Measurements from ENCODE around the gene TRABD2B. TPM values are rescaled to one million over a fixed set of nuclear protein-coding genes. Genes with fewer than 3 reads are reported as not detected.

Gene TRABD2B
- total and polyA plus RNA-seq, 2 of the 4 experiments (the other 2 are of a cell fraction), result not detected

DNA sequence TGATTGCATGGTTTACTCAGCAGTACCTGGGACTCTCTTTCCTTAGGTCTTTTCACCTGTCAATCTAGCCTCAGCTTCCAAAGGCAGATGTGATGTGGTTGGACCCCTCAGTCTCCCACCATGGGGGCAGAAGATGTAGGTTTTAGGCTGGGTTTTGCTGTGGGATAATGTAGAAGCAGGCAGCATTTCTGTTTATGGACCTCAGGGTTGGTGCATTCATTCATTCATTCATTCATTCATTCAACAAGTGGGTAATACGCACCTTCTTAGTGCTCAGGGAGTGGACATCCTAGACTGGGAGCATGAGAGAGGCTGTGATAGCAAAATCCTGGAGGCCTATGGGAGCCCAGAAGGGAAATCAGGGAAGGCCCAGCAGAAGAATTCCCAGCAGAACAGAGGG is 209.6 kb downstream of the TRABD2B start:
- WGBS, 2 experiments (ENCODE audit: extremely low coverage in 2 of 2, insufficient read length in 1 of 2), result no CpG with 5 or more reads among the region's 1 CpG

More for the DNA sequence above, 209.6 kb downstream of the TRABD2B start:
- intact Hi-C loops (cut with micrococcal nuclease) (no loop called here), dilution Hi-C loops (cut with HindIII; ENCODE audit: low sequenced_read_pairs, unreplicated experiment) (no loop called here), in situ Hi-C loops (cut with MboI; ENCODE audit: low sequenced_read_pairs) (no loop called here)
- Histone ChIP-seq H3K4me3 (ENCODE audit: insufficient read depth, low read depth, low read length) (no peak overlapping the region), H2AK5ac (ENCODE audit: low read depth, low read length) (no peak overlapping the region), H3K56ac (ENCODE audit: extremely low read depth, insufficient read depth, low read length) (no peak overlapping the region), H4K8ac (ENCODE audit: low read depth in 2 of 2, low read length in 2 of 2) (no peak overlapping the region), H3K27me3 (ENCODE audit: control insufficient read depth, insufficient read depth, low read length) (no peaks in the 10 kb centered on the region; the same call in 1 of the 2 replicates), H3K4ac (ENCODE audit: low read depth, low read length) (no peak overlapping the region), H4K20me1 (ENCODE audit: insufficient read depth, low read length) (no peaks in the 10 kb centered on the region), H3K36me3 (ENCODE audit: control insufficient read depth, insufficient read depth, low read length) (no peaks in the 10 kb centered on the region), H3K79me1 (ENCODE audit: low read depth in 1 of 2, low read length in 2 of 2) (no peaks in the 10 kb centered on the region), H3K4me2 (ENCODE audit: low read depth, low read length) (no peak overlapping the region), H2BK20ac (ENCODE audit: low read depth, low read length) (no peak overlapping the region), H3K14ac (replicated peaks; ENCODE audit: low read depth, low read length) (no peak overlapping the region), H3K18ac (ENCODE audit: low read depth, low read length) (no peak overlapping the region), H2AK9ac (replicated peaks; ENCODE audit: low read depth, low read length, poor library complexity) (no peak overlapping the region), H2AFZ (replicated peaks; ENCODE audit: low read length, poor library complexity) (no peak overlapping the region), H4K91ac (ENCODE audit: insufficient read depth, low read depth, low read length) (no peak overlapping the region), H3K23ac (ENCODE audit: low read depth, low read length) (no peak overlapping the region), H2BK15ac (ENCODE audit: low read depth, low read length) (no peak overlapping the region), H3K9me1 (ENCODE audit: insufficient read depth, low read length) (no peaks in the 10 kb centered on the region), H3K27ac (ENCODE audit: insufficient read depth, low read length) (no peak overlapping the region), H3K9ac (ENCODE audit: low read depth, low read length) (no peak overlapping the region), H4K5ac (ENCODE audit: low read depth, low read length) (no peak overlapping the region), H3K9me3 (ENCODE audit: control insufficient read depth, insufficient read depth, low read length) (no peaks in the 10 kb centered on the region), H2BK120ac (ENCODE audit: low read depth, low read length) (no peak overlapping the region), H3K4me1 (ENCODE audit: control insufficient read depth, insufficient read depth, low read length) (no peaks in the 10 kb centered on the region), H2BK5ac (ENCODE audit: low read depth, low read length, poor library complexity, severe bottlenecking) (no peak overlapping the region)
- DNase-seq (no peak), ATAC-seq (ENCODE audit: low read depth) (no peak)
- CTCF ChIA-PET, result no interaction called here
- BruUV-seq (replicated peaks), result no TSS peak
- POLR2A ChIA-PET (ENCODE audit: unreplicated experiment), result no interaction called here
- TF ChIP-seq RFX5 (IDR thresholded peaks at IDR 0.05; ENCODE audit: low read depth, low read length) (no peak), CHD1 (IDR thresholded peaks at IDR 0.05; ENCODE audit: low read depth, low read length) (no peak), SMC3 (IDR thresholded peaks at IDR 0.05; ENCODE audit: low read depth, low read length) (no peak), CEBPB (IDR thresholded peaks at IDR 0.05; ENCODE audit: low read depth, low read length) (no peak), MXI1 (IDR thresholded peaks at IDR 0.05; ENCODE audit: borderline replicate concordance, low read depth, low read length) (no peak), NFE2L2 (IDR thresholded peaks at IDR 0.05; ENCODE audit: low read depth, low read length) (no peak), POLR2A (IDR thresholded peaks at IDR 0.05; ENCODE audit: low read depth, low read length) (no peak), ELK1 (IDR thresholded peaks at IDR 0.05; ENCODE audit: borderline replicate concordance, low read depth, low read length) (no peak), MAFK (IDR thresholded peaks at IDR 0.05; ENCODE audit: low read depth, low read length) (no peak), USF2 (IDR thresholded peaks at IDR 0.05; ENCODE audit: low read depth, low read length) (no peak), FOS (IDR thresholded peaks at IDR 0.05; ENCODE audit: low read depth, low read length) (no peak), CTCF (conservative IDR thresholded peaks at IDR 0.05; ENCODE audit: low read depth, low read length) (no peak), RCOR1 (IDR thresholded peaks at IDR 0.05; ENCODE audit: insufficient replicate concordance, low read length) (no peak), BHLHE40 (IDR thresholded peaks at IDR 0.05; ENCODE audit: low read depth, low read length) (no peak), MAZ (IDR thresholded peaks at IDR 0.05; ENCODE audit: borderline replicate concordance, low read depth, low read length) (no peak), RAD21 (IDR thresholded peaks at IDR 0.05; ENCODE audit: low read length) (no peak)
